HT1080 (cell line): ENCODE results near the gene SCTR. TPM values are rescaled to one million over a fixed set of nuclear protein-coding genes. Genes with fewer than 3 reads are reported as not detected.

Source experiments
- DNase-seq: peaks from one replicate; pipeline ENCODE4 v3.0.0-alpha.2; 2015; ENCODE audit warnings: low read depth
- total RNA-seq: library from RNA; depleted of rRNA; stranded (reverse); fragments of >200 nt; shearing (Covaris generic); gene quantifications from 2 replicates; pipeline ENCODE4 v1.2.3, GENCODE V29; 2014

Gene SCTR
- total RNA-seq, 1 experiment from 2014 or later = not detected

- DNase-seq = peak; percentile 57
Observed at GRCh38 chr2:119431155-119431975, 92.9 kb downstream of the SCTR start, which contains the start of gene TMEM37. Gene TMEM37, plus strand, starts transcription at chr2:119431854. Its CDS starts 50 bp downstream, at chr2:119431904.

GRCh38 chr2:119430023-119430498 is 94.2 kb downstream of the SCTR start:
- no peak for DNase-seq

- DNase-seq = peak; percentile 5
Observed at GRCh38 chr2:119429225-119429981, 94.9 kb downstream of the SCTR start.

- no peak for DNase-seq
Observed at GRCh38 chr2:119428488-119429224, 95.6 kb downstream of the SCTR start.

GRCh38 chr2:119427756-119428155 is 96.5 kb downstream of the SCTR start:
- no peak for DNase-seq

GRCh38 chr2:119426801-119427395 is 97.4 kb downstream of the SCTR start:
- DNase-seq = no peak

- DNase-seq = no peak
Observed at GRCh38 chr2:119426396-119426675, 97.9 kb downstream of the SCTR start.

GRCh38 chr2:119425620-119426395 is 98.5 kb downstream of the SCTR start:
- DNase-seq = no peak

- no peak for DNase-seq
Observed at GRCh38 chr2:119425119-119425405, 99.2 kb downstream of the SCTR start.

GRCh38 chr2:119424284-119425118 is 99.8 kb downstream of the SCTR start:
- no peak for DNase-seq

- no peak for DNase-seq
Observed at GRCh38 chr2:119423811-119424210, 100.5 kb downstream of the SCTR start.

- no peak for DNase-seq
Observed at GRCh38 chr2:119423108-119423444, 101.2 kb downstream of the SCTR start.

GRCh38 chr2:119422360-119423107 is 101.7 kb downstream of the SCTR start:
- DNase-seq = no peak

- no peak for DNase-seq
Observed at GRCh38 chr2:119421741-119422140, 102.5 kb downstream of the SCTR start.

- DNase-seq = no peak
Observed at GRCh38 chr2:119421304-119421703, 103.0 kb downstream of the SCTR start.

GRCh38 chr2:119419803-119420508 is 104.3 kb downstream of the SCTR start:
- no peak for DNase-seq

GRCh38 chr2:119419065-119419464 is 105.2 kb downstream of the SCTR start:
- DNase-seq = no peak

GRCh38 chr2:119417908-119418307 is 106.4 kb downstream of the SCTR start:
- DNase-seq = no peak
